Inferior parietal cortex (tissue), 1 donor: Measurements from ENCODE around the gene HOXB6.

Experiments
- DNase-seq: peaks from one replicate; pipeline ENCODE4 v3.0.0-alpha.2; 2016; ENCODE audit errors: extremely low spot score

The HOXB6 gene

DNA sequence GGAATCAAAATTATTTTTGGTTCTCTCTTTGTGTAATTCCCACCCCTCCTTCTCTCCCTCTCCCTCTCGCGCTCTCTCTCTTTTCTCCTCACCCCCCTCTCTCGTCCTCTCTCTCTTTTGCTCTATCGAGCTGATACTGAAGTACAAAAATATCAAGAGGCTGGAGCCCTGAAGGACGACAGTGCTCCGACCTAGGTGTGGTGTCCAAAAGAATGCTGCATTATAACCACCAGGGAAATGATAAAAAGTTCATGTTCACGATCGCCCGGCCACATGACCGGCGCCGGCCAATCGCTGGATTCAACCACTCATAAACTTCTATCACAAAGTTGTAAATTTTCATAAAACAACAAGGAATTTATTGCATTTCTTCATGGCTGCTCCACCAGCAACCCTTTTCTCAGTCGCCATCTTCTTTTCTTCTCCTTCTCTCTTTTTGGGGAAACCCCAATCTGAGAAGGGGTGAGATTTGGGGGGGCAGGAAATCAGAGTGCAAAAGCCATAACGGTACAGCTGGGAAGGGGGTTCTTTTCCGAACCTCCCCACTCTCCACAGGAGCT is at the start of gene HOXB6:
HOXB6 (minus strand) TSS at position 217 of the 560 bp plus-strand sequence. CDS start 6,836 bp downstream, outside the sequence.
- DNase-seq, result no peak

DNA sequence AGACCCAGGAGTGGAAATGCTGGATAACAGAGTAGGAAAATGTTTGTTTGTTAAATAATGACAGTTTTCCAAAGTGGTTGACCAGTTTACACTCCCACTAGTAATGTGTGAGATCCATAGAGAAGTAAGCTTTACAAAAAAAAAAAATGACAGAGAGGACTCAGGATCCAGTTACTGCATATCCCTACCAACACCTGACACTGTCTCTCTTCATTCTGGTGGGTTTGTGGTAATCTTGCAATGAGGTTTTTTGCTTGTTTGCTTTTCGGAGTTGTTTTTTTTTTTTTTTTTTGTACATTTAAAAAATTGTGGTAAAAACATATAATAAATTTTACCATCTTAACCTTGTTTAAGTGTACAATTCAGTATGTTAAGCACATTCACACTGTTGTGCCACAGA is 45.0 kb upstream of the HOXB6 start:
- DNase-seq, result no peak

DNA sequence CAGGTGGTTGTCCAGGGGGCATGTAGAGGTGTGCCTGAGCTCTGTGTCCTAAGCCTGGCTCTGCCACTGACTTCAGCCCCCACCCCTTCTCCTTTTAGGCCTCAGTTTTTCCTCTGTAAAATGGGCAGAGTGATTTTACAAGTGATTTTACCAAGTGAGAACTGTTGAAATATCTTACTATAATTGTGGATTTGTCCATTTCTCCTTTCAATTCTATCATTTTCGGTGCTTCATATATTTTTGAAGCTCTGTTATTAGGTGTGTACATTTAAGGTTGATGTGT is 43.1 kb upstream of the HOXB6 start:
- DNase-seq, result no peak

DNA sequence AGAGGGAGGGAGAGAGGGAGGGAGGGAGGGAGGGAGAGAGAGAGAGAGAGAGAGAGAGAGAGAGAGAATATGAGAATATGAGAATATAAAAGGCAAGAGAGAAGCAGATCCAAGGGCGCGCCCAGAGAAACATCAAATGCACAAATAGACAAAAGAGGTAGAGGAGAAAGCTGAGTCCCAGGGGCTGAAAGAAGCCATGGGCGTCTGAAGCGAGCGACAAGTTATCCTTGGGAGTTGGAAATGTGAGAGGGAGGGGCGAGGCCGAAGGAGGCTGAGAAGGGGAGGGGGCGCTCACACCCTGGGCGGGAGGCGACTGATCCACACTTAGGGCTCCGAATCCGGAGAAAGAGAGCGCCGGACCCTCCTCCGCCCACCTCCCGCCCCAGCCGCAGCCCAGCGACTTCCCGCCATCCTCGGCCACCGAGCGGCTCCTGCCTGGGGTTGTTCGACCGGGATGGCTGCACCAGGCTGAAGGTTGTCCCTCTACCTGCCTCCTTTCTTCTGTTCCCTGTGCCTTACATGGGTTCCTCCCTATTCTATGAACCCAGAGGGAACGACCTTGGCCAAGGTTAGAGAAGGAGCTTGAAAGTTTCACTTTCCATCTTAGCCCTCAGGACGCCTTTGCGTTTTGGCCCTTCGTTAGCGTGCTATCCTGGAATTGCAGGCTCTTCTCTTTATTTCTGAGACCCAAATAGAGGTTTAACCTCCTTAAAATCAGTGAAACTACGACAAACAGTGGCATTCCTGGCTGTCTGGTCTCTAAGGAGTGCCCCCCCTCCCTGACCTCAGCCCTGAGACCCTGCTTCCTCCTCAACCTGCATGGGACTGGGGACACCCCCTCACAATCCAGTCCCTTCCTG is 42.5 kb upstream of the HOXB6 start:
- DNase-seq, result no peak

DNA sequence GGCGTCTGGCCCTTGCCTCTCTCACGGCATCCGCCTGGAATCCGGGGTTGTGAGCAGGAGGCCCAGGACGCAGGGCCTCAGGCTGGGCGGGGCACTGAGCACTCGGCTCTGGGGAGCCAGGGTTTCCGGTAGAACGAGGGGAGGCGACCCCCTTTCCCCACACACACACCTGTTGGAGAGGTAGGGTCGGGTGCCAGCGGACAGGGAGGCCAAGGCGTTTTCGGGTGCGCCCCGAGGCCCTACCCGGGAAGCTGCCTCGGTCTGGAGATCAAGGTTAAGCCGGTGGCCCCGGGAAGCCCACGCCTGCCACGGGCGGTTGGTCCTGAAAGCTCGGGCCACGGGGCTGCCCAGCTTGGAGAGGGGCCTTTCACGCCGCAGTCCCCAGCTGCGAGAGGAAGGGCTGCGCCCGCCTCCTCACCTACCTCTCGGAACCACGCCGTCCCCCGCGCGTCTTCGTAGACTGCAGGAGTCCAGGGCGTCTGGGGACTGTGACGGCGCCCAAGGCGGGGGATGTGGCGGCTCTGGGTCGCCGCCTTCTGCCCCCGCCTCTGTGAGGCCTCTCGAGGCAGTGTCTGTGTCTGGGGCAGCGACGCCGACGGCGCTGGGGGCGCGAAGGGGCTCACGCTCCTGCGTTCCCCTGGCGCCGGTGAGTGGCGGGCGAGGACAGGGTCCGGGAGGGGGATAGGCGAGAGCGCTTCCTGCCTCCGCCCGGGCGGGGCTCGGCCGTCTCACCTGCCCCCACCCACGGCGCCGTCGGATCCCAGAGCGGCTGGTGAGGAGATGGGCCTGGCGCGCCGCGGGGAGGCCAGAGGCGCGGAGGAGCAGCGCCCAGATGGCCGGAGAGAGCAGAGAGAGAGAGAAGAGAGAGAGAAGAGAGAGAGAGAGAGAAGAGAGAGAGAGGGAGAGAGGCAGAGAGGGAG is 41.7 kb upstream of the HOXB6 start:
- DNase-seq, result no peak

DNA sequence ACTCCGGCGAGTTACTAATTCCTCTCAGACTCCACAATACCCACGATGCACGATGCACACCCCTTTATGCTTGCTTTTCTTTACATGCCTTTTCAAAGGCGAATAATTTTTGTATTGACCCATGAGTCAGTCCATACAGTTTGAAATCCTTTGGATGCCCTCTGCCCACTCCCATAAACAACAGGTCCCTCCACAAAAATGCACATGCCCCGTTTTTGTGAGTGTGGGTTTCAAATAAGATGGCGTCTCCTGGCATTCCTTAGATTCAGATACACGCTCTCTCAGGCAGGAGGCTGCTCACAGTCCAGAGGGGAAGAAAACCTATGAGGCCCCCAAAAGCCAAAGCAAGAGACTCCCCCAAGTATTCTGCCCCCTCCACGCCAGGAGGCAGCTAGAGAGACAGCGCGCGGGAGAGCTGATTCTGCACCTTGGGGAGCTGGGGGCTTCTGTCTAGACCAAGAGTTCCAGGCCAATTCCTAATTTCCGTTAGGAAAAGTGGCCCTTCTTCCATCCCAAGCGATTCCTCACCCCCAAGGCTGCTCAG is 40.9 kb upstream of the HOXB6 start:
- DNase-seq, result no peak

DNA sequence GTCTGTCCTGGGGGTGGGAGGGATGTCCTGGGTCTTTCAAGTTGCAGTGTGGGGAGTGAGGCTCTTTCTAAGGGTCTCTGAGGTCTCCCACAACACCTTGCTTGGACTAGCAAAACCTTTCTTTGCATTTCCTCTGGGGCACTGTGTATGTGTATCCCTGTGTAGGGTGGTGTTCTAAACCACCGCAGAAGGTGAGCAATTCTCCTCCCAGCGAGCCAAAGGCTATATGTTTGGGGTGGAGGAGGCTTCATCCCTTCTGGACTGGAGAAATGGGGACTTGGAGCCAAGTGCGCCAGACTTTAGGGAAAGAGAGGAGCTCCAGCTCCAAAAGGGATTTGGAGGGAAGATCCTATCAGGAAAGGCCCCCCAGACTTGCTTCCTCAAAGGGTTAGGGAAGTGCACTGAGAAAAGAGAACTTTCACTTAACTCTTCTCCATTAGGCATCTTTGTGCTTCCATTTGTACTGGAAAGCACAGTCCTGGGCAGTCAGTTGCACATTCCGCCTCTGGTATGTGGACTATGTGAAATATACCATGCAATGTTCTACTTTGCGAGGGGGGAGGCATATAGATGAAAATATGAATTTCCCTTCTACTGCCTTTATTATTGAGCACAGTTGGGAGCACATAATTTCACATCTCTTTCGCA is 40.2 kb upstream of the HOXB6 start:
- DNase-seq, result no peak

DNA sequence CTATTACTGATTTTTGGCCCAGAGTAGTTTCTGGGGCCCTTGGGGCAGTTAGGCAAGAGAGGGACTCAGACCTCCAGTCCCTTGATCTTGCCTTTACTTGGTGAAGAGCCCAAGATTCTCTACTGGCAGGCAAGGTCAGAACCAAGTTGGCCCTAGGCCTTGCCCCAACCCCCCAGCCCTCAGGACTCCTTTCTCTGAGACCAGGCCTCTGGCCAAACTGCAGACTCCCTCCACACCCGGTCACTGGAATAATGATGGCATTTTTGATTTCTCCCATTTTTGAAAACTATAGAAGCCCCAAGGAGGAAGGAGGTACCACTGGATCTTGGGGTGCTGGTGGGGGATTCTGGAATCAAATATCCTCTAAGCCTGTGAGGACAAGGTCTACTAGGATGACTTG is 39.4 kb upstream of the HOXB6 start:
- DNase-seq, result no peak

DNA sequence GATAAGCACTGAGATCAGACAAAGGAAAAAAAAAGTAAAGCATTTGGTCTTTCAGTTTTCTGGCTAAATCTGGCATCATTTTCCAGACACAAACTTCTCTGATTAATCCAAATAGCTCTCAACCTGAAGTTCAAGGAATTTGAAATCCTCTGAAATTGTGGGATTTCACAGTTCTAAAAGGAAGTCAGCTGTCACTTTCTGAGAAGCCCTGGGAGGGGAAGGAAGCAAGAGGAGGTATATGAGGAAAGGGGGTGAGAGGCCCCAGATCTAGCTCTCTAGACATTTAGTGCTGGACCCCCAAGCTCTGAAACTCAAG is 38.9 kb upstream of the HOXB6 start:
- no peak for DNase-seq

DNA sequence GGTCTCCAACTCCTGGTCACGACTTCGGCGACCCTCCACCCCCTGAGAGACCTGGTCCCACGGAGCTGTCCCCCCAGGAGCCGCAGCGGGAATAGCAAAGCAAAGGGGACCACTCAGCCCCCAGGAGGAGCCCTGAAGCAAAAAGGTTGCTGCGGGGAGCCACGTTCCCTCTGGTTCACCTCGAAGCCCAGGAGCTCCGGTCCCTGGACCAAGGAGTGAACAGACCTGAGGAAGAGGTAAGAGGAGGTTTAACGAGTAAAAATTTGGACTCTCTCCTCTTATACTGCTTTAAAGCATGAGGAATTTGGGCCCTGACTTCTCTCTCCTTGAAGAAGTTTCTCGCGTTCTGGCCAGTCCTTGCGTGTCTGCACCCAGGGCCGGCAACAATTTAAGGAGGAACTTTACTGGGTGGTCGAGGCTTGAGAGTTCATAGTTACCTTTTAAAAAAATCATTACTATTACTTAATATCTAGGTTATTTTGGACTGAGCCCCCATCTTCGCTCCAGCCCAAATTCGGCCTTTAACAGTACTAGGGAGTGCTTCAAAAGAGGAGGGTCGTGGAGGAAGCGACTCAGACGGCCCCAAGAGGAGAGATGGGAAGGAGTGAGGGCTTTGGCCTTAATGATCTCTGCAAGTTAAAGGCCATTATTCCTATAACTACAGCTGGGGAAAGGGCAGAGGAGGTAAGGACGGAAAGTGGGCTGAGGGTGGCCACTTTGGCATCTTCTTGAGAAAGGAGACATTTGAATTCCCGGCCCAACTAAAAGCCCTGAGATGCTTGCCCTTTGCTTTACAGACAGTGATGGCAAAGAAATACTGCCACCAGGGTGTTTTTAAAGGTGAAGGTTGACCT is 38.3 kb upstream of the HOXB6 start:
- DNase-seq, result no peak

DNA sequence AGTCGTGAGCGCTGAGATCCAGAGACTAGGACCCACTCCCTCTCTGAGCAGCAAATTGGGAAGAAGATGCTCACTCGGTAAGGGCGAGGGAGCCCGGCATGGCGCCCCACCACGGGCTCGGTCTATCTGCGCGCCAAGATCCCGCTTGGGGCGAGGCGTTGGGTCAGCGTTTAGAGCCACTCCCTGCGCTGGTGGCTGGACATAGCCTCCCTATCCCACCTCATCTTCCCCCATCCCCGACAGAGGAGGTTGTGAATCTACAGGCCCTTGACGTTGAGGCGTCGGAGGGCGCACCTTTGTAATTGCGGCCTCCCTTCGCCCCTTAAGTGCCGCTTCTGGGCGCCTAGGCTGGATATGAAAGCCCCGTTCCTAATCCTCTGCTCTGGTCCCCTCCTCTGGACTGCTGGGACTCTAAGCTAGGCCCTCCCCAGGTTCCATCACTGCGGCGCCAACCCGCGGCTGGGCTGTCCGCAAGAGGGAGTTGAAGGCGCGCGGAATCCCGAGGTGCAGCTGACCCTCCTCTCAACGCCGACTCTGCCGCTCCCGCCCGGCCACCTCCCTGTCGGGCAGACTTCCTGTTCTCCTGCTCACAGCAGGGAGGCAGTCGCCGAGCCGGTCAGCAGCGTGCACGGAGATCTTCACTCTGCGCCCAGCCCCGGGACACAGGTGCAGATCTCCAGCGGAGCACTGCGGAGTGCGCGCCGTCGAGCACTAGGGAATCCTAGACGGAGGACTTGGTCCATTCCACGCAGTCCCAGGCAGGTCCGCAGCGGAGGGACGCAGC is 37.5 kb upstream of the HOXB6 start:
- no peak for DNase-seq

DNA sequence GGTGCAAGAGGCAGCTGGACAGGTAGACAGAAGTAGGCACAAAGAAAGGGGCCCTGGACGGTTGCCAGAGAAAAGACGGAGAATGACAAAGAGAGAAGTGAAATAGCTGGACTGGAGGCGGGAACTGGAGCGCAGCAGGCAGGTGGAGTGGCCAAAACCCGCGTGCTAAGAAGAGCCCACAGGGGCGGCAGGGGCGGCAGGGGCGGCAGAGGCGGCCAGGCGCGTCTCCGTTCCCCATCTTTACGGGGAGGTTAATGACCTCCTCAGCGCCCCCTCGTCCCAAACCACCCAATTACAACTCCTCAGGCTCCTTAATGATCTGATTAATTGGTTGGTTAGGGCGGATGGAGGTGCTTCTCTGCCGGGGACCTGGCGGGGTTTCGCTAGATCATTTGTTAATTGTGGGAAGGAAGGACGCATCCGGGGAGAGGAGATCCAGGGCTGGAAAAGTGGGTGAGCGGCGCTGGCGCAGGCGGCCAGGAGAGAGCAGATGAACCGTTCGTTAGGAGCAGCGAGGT is 36.8 kb upstream of the HOXB6 start:
- DNase-seq, result no peak

DNA sequence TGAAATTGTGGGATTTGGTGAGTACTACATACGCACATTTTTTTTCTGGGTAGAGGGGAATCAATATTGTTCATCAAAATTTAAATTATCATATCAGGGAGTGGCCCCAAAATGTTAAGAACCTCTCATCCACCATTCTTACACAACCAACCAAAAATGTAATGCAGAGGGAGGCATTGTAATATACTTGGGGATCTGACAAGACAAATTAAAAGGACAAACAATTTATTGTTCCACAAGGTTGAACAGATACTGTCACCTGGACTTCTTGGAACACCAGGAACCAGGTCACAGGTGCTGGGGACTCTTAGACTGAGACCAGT is 36.0 kb upstream of the HOXB6 start:
- no peak for DNase-seq

DNA sequence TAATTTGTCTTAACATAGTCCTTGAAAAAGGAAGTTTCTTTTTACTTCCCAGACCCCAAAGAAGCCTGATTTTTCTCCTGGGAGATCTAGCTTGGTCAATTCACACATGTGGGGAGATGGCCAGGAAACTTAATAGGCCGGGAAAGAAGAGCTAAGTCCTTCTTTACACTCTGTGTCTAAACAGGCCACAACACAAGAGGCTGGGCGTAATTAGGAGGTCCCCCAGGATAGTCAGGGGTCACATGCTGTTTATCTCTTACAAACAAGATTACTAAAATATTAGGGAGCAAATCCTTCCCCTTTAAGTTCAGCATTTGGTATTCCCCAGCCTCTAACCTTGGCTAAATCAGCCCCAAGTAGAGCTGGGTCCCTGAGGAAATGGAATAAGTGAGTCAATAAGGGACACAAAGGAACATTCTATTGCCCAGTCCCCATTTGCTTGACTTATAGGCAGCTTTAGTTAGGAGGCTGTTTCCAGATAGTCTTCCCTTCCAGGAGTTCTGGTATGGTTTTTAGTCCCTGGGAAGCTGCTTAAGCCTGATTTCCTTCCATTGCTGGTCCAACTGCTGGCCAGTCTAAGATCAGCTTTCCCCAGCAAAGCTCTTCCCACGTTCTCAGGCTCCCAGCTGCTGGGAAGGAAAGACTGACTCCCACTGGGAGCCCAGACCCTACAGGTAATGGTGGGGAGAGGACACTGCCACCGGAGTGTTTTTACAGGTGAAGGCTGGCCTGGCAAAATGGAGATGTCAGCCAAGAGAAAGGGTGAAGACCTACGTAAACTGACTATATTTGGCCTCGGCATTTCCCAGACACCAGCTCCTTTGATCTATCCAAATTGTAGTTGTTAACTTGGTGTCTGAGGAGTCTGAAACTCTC is 35.4 kb upstream of the HOXB6 start:
- no peak for DNase-seq

DNA sequence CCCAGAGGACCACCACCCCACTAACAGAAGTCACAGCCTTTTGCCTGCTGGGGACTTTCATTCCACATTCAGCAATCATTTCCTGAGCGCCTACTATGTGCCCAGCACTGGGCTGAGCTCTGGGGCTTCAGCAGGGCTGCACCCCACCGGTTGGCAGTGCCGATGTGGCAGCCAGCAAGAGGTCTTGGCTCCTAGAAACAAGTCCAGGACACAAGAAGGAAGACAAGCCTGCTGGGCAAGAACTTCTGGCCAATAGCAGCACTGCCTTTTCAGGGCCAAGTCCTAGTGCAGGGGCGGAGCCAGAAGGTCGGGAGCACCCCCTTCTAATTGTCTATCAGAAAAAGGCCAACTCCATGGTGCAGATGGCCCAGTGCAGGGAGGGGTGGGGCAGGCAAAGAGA is 34.4 kb upstream of the HOXB6 start:
- no peak for DNase-seq

DNA sequence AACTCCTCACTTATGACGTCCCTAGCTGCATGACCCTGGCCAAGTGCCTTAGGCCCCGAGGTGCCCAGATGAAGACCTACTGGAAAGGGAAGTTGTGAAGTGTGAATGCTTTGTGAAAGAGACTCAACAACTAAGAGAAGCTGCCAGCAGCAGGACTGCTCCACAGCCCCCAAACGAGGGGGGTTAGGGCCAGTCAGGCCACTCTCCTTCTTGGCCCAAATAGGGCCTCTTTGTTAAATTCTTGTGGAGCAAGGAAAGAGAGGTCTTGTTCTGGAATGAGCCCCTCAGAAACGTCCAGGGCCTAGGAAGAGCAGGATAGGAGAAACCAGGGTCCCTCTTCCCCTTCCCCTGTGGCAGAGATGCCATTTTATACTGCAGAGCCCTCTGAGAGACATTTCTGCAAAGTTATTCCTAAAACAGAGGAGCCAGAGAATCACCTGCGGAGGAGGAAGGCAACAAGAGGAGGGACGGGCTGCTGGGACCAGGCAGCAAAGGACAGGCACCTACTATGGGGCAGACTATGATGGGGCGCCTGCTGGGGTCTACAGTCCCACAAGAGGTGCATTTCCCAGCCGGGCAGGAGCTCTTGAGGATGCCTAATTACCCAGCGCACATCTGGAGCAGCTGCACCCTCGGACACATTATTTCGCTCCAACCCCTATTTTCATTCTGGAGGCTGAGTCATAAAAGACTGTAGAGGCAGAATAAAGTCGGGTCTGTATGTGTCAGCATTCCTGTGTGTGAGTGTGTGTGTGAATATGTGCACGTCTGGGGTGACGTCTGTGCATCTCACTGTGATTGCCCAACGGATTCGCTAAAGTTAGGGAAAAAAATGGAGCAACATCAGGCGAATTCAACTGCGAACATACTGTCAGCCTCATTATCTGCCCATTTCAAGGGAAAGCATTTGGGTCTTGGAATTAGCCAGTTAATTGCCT is 32.8 kb upstream of the HOXB6 start:
- no peak for DNase-seq

DNA sequence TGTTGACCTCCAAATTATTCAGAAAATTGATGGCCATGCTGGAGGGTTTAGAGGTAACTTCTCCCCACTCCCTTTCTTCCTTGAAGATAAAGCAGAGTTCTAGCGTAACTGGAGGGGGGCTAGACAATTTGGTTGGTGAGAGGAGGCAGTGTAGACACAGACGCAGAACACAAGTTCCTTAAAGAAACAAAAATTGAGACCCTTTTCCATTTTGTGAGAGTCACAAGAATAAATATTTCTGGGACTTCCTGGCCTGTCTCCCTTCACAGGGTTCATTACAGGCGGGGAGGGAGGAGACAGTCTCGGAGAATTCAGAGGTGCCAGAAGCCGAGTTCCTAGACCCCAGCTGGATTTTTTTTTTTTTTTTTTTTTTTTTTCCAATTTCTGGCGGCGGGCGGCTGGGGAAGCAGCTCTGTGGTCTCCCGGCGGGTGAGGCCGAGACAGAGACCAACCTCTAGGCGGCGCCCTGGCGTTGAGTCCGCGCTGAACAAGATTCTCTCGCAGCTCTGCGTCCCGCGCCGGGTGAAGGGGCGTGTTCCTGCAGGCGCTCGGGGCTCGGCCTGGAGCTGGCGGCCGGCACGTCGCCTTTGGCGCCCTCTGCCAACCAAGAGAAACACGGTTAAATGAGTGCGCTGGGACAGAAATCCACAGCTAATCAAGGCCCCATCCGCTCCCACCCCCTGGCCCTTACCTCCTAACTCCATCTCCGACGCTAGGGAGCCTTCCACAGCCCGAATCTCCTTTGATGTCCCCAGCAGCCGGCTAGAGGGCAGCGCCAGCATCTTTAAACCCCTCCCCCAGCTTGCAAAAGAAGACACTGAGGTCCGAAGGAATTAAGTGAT is 31.6 kb upstream of the HOXB6 start:
- peak; percentile 15 for DNase-seq
